ENCODE data around the gene NABP2. TPM values are rescaled to one million over a fixed set of nuclear protein-coding genes. Genes with fewer than 3 reads are reported as not detected.

Gene NABP2
- polyA plus RNA-seq, 1 donor from 2014 or later, result 54.3 TPM

- no peaks in the 10 kb centered on the region for H3K9me2 ChIP-seq (ENCODE audit: insufficient read depth, low read length)
- TF ChIP-seq REST (IDR thresholded peaks at IDR 0.05; ENCODE audit: borderline replicate concordance), result no peak
- TF ChIP-seq MXI1 (conservative IDR thresholded peaks at IDR 0.05; ENCODE audit: poor library complexity, severe bottlenecking), result no peak
- no peak for TF ChIP-seq POLR2AphosphoS5 (IDR thresholded peaks at IDR 0.05)
- no peak for TF ChIP-seq SMC3 (conservative IDR thresholded peaks at IDR 0.05; ENCODE audit: poor library complexity)
- TF ChIP-seq RAD21 (conservative IDR thresholded peaks at IDR 0.05), result no peak
- no peak for TF ChIP-seq EP300 (conservative IDR thresholded peaks at IDR 0.05; ENCODE audit: poor library complexity, severe bottlenecking)
- no peak for TF ChIP-seq EZH2 (IDR thresholded peaks at IDR 0.05; ENCODE audit: borderline replicate concordance, insufficient read depth, low read length, poor library complexity, severe bottlenecking)
- TF ChIP-seq CTCF (IDR thresholded peaks at IDR 0.05; ENCODE audit: poor library complexity, severe bottlenecking), result no peak
- no peak for TF ChIP-seq TAF1 (IDR thresholded peaks at IDR 0.05; ENCODE audit: low read depth)
- no peaks in the 10 kb centered on the region for H3F3A ChIP-seq (ENCODE audit: insufficient read depth, low read length, poor library complexity, severe bottlenecking)
- H3K79me2 ChIP-seq (replicated peaks; ENCODE audit: insufficient read depth, low read length), result no peaks in the 10 kb centered on the region
- H2AFZ ChIP-seq (ENCODE audit: low read depth, low read length), result no peak overlapping the region
- H3K4me3 ChIP-seq (ENCODE audit: low read length), result no peak overlapping the region
- no peaks in the 10 kb centered on the region for H4K20me1 ChIP-seq (ENCODE audit: insufficient read depth)
- H3K4me2 ChIP-seq (ENCODE audit: low read length), result no peak overlapping the region
- no peaks in the 10 kb centered on the region for H3K9me3 ChIP-seq (ENCODE audit: low read length)
- H3K27me3 ChIP-seq (ENCODE audit: insufficient read depth, low read depth, low read length), result no peaks in the 10 kb centered on the region
- no peak overlapping the region for H3K27ac ChIP-seq (ENCODE audit: low read length)
- no peaks in the 10 kb centered on the region for H3K36me3 ChIP-seq (ENCODE audit: insufficient read depth, low read length)
- no peak overlapping the region for H3K9ac ChIP-seq (ENCODE audit: low read length)
Measured at GRCh38 chr12:56241424-56242303, 17.5 kb downstream of the NABP2 start.

GRCh38 chr12:56242986-56243385 is 18.8 kb downstream of the NABP2 start:
- Histone ChIP-seq H3K4me3 (ENCODE audit: low read length) (no peak overlapping the region), H3K27ac (ENCODE audit: low read length) (no peak overlapping the region), H3K9ac (ENCODE audit: low read length) (no peak overlapping the region), H3K79me2 (replicated peaks; ENCODE audit: insufficient read depth, low read length) (no peaks in the 10 kb centered on the region), H3K27me3 (ENCODE audit: insufficient read depth, low read depth, low read length) (no peaks in the 10 kb centered on the region), H3K9me2 (ENCODE audit: insufficient read depth, low read length) (no peaks in the 10 kb centered on the region), H2AFZ (ENCODE audit: low read depth, low read length) (no peak overlapping the region), H3K4me2 (ENCODE audit: low read length) (no peak overlapping the region), H4K20me1 (ENCODE audit: insufficient read depth) (no peaks in the 10 kb centered on the region), H3K36me3 (ENCODE audit: insufficient read depth, low read length) (no peaks in the 10 kb centered on the region), H3F3A (ENCODE audit: insufficient read depth, low read length, poor library complexity, severe bottlenecking) (no peaks in the 10 kb centered on the region), H3K9me3 (ENCODE audit: low read length) (no peaks in the 10 kb centered on the region)
- TF ChIP-seq EZH2 (IDR thresholded peaks at IDR 0.05; ENCODE audit: borderline replicate concordance, insufficient read depth, low read length, poor library complexity, severe bottlenecking) (no peak), EP300 (conservative IDR thresholded peaks at IDR 0.05; ENCODE audit: poor library complexity, severe bottlenecking) (no peak), TAF1 (IDR thresholded peaks at IDR 0.05; ENCODE audit: low read depth) (no peak), MXI1 (conservative IDR thresholded peaks at IDR 0.05; ENCODE audit: poor library complexity, severe bottlenecking) (no peak), CTCF (IDR thresholded peaks at IDR 0.05; ENCODE audit: poor library complexity, severe bottlenecking) (no peak), RAD21 (conservative IDR thresholded peaks at IDR 0.05) (no peak), POLR2AphosphoS5 (IDR thresholded peaks at IDR 0.05) (no peak), REST (IDR thresholded peaks at IDR 0.05; ENCODE audit: borderline replicate concordance) (no peak), SMC3 (conservative IDR thresholded peaks at IDR 0.05; ENCODE audit: poor library complexity) (no peak)

Data from neural cell (in vitro differentiated cells).